IPS DF 6.9 (cell line): ENCODE measurements around the gene CFAP68.

Source experiments
- DNase-seq: peaks from one replicate; pipeline ENCODE4 v3.0.0-alpha.2; 2013; ENCODE audit warnings: low read depth, low spot score
- H3K27ac ChIP-seq: one replicate; pipeline ENCODE4 v1.5.1; 2013; ENCODE audit warnings: low read length, control low read depth
- H3K27me3 ChIP-seq: 2 replicates; pipeline ENCODE4 v1.6.1; 2013; ENCODE audit warnings: mild to moderate bottlenecking, low read length; ENCODE audit not compliant: control insufficient read depth, insufficient read depth
- H3K36me3 ChIP-seq: 2 replicates; pipeline ENCODE4 v1.6.1; 2013; ENCODE audit warnings: low read length; ENCODE audit not compliant: control insufficient read depth, insufficient read depth
- H3K4me1 ChIP-seq: 2 replicates; pipeline ENCODE4 v1.6.1; 2013; ENCODE audit warnings: low read length; ENCODE audit not compliant: control insufficient read depth, insufficient read depth
- H3K4me3 ChIP-seq: 2 replicates; pipeline ENCODE4 v1.5.1; 2013; ENCODE audit warnings: mild to moderate bottlenecking, low read length
- H3K9me3 ChIP-seq: 2 replicates; pipeline ENCODE4 v1.6.1; 2013; ENCODE audit warnings: low read length, inconsistent platforms; ENCODE audit not compliant: control insufficient read depth, insufficient read depth
- WGBS: extraction: QIAGEN DNeasy Blood & Tissue Kit; methylation state at CpG from one replicate; pipeline ENCODE4 v1.1.7; 2013; ENCODE audit warnings: mixed read lengths, missing lambda C conversion rate; ENCODE audit not compliant: insufficient read length, insufficient coverage; 5-methylcytosine and 5-hydroxymethylcytosine counted together

CFAP68 gene

DNA sequence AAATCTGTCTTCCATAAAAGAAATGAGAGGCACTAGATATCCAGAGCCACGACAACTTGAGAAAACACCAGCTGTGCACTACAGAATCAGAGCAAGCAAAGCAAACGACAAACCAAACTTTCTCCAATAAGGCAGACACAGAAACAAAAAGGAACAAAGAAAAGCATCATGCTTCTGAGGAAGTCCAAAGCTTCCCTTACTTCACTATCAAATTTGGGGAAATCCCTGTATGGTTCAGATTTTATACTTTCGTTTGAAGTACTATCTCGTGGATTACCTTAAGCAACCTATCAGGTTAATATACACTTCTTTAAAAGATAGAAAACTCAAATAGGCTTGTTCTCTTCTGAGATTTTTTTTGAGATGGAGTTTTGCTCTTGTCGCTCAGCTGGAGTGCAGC, 35.7 kb upstream of the CFAP68 start:
- Histone ChIP-seq H3K27me3 (no peaks in the 10 kb centered on the region), H3K36me3 (no peaks in the 10 kb centered on the region), H3K4me1 (no peaks in the 10 kb centered on the region; the same call in 1 of the 2 replicates), H3K4me3 (no peak overlapping the region), H3K9me3 (no peaks in the 10 kb centered on the region), H3K27ac (no peak overlapping the region)
- no CpG with 5 or more reads among the region's 5 CpGs for WGBS
- no peak for DNase-seq

DNA sequence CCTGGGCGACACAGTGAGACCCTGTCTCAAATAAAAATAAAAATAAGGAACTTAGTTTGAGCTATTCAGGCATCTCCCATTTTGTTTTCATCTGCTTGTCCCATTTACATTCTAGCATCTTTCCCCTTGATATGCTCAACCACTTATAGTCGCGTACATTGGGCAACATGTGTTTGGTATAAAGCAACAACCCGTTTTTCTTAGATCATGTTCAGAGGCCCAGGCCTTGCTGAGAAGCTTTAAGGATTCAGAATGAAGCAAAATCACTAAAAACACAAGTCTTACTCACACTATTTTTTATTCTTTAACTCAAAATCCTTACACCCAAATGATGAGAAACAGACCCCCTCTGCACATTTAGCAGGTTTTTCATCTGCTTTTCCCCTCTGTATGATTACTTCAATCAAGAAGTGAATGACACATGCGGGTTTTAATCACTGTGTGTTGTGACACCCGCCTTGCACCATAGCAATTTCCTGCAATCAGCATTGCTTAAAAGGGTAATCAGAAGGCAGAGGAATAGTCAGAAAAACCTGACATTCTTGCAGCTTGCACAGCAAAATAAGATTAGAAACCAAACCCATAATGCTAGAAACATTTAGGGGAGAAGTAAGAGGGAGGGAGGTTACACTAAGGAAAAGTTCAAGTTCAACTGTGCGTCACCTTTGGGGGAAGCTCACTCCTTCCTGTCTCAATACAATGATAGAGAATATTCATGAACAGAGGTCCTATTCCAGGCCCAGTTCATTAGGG, 33.9 kb upstream of the CFAP68 start:
- Histone ChIP-seq H3K9me3 (no peaks in the 10 kb centered on the region), H3K27ac (no peak overlapping the region), H3K36me3 (no peaks in the 10 kb centered on the region), H3K4me1 (no peaks in the 10 kb centered on the region; the same call in 1 of the 2 replicates), H3K4me3 (no peak overlapping the region), H3K27me3 (no peaks in the 10 kb centered on the region)
- WGBS: no CpG with 5 or more reads among the region's 7 CpGs
- no peak for DNase-seq

DNA sequence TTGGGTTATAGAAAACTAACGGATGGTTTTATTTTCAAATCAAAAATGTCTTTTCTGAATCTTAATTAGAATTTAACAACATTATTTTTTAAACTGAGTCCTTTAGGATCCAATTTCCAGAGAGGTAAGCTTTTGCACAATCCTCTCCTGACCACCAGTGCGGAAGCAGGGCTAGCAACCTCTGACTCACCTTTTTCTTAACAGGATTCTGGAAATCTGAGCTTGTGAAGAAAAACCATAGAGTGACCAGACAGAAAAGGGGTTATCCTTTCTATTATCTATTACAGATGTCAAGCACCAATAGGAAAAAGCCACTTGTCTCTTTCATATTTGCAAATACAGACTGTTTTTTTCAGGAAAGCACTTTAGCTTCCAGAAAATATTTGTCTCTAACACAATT, 33.3 kb upstream of the CFAP68 start:
- no peak overlapping the region for H3K27ac ChIP-seq
- no peak for DNase-seq
- no CpG with 5 or more reads among the region's 2 CpGs for whole genome bisulfite sequencing
- H3K4me1 ChIP-seq: no peaks in the 10 kb centered on the region; the same call in 1 of the 2 replicates
- no peaks in the 10 kb centered on the region for H3K9me3 ChIP-seq
- no peak overlapping the region for H3K4me3 ChIP-seq
- H3K36me3 ChIP-seq: no peaks in the 10 kb centered on the region
- no peaks in the 10 kb centered on the region for H3K27me3 ChIP-seq

DNA sequence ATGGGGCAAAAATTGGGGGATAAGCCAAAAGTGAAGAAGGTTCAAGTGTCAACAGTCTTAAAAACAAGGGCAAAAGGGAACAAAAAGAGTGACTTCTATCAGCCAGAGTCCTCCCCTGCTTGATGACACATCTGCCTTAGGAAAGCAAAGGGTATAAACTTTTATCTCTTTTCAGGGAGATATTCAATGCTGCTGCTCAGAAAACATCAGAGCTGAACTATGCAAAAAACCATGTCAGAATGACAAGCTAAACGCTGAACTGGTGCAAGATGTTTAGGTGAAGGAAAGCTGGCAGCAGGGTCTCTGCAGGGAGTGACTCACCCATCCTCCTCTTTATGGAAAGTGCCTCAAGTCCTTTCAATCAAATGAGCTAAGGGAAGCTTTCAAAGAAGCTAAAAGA, 32.7 kb upstream of the CFAP68 start:
- Histone ChIP-seq H3K36me3 (no peaks in the 10 kb centered on the region), H3K27ac (no peak overlapping the region), H3K9me3 (no peaks in the 10 kb centered on the region), H3K4me1 (no peaks in the 10 kb centered on the region), H3K27me3 (no peaks in the 10 kb centered on the region), H3K4me3 (no peak overlapping the region)
- no peak for DNase-seq
- WGBS: no CpG with 5 or more reads among the region's 1 CpG

DNA sequence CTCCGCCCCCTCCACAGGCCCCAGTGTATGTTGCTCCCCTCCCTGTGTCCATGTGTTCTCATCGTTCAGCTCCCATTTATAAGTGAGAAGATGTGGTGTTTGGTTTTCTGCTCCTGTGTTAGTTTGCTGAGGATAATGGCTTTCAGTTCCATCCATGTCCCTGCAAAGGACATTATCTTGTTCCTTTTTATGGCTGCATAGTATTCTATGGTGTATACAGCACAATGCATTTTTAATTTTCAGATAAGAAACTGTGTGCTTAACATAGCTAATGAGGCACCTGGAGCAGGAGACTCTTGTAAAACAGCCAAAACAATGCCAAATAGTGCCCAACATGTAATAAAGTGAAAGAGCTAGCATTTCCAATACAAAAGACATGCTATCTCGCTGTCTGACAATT, 29.7 kb upstream of the CFAP68 start:
- H3K4me1 ChIP-seq: no peaks in the 10 kb centered on the region
- no peak for DNase-seq

DNA sequence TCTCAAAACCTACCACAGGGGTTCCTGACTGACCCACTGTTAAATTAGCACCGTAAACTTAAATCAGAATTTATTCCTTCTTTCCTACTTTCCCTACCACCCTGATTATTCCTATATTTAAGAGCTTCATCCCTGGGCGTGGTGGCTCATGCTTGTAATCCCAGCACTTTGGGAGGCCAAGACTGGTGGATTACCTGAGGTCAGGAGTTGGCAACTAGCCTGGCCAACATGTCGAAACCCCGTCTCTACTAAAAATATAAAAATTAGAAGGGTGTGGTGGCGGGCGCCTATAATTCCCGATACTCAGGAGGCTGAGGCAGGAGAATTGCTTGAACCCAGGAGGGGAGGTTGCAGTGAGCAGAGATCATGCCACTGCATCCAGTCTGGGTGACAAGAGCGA, 28.3 kb upstream of the CFAP68 start:
- no peaks in the 10 kb centered on the region for H3K4me1 ChIP-seq

More for the DNA sequence above, 29.7 kb upstream of the CFAP68 start:
- no peaks in the 10 kb centered on the region for H3K36me3 ChIP-seq
- WGBS: no CpG with 5 or more reads among the region's 3 CpGs
- H3K4me3 ChIP-seq: no peak overlapping the region
- H3K27me3 ChIP-seq: no peaks in the 10 kb centered on the region
- no peak overlapping the region for H3K27ac ChIP-seq
- H3K9me3 ChIP-seq: no peaks in the 10 kb centered on the region

DNA sequence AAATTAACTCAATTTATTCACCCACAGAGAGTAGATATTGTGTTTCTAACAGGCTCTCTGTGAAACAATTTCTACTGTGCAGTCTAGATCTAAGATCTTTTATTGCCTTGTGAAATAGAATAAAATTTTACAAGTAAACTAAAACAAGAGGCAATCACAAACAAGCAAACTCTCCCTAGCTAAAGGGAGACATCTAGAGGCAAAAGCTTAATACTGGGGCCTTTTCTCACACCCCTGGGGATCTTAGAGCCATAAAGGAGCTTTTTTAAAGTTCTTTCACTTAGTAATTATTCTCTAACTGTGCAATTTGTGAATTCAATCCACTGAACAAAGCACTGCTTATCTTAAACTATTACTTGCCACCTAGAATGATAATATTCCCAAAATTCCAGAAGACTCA, 27.7 kb upstream of the CFAP68 start:
- H3K9me3 ChIP-seq: no peaks in the 10 kb centered on the region
- H3K4me1 ChIP-seq: no peaks in the 10 kb centered on the region
- no peak overlapping the region for H3K27ac ChIP-seq
- H3K36me3 ChIP-seq: no peaks in the 10 kb centered on the region
- H3K4me3 ChIP-seq: no peak overlapping the region
- no peak for DNase-seq
- H3K27me3 ChIP-seq: no peaks in the 10 kb centered on the region

More for the DNA sequence above, 28.3 kb upstream of the CFAP68 start:
- H3K4me3 ChIP-seq: no peak overlapping the region
- no CpG with 5 or more reads among the region's 8 CpGs for WGBS
- H3K9me3 ChIP-seq: no peaks in the 10 kb centered on the region
- DNase-seq: no peak
- H3K27ac ChIP-seq: no peak overlapping the region
- no peaks in the 10 kb centered on the region for H3K36me3 ChIP-seq
- H3K27me3 ChIP-seq: no peaks in the 10 kb centered on the region

DNA sequence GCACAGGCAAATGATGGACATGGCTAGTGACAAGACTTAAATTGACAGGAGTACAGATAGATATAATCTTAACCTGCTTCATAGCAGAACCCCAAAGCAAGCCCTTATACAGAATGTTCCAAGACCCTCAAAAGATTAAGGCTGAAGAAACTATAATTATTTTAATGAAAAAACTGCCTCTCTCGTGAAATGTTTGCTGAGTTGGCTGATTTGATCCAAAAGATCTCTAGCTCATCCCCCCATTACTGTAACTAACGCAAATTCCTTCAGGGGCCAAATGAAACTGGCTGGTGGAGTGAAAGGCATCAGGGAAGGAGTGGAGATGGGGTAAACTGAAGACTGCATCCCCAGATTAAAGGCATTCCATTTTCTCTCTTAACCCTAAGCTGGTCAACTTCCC, 27.2 kb upstream of the CFAP68 start:
- no peaks in the 10 kb centered on the region for H3K36me3 ChIP-seq
- H3K27ac ChIP-seq: no peak overlapping the region
- H3K27me3 ChIP-seq: no peaks in the 10 kb centered on the region
- WGBS: no CpG with 5 or more reads among the region's 2 CpGs
- no peaks in the 10 kb centered on the region for H3K9me3 ChIP-seq
- H3K4me3 ChIP-seq: no peak overlapping the region
- H3K4me1 ChIP-seq: no peaks in the 10 kb centered on the region
- no peak for DNase-seq

DNA sequence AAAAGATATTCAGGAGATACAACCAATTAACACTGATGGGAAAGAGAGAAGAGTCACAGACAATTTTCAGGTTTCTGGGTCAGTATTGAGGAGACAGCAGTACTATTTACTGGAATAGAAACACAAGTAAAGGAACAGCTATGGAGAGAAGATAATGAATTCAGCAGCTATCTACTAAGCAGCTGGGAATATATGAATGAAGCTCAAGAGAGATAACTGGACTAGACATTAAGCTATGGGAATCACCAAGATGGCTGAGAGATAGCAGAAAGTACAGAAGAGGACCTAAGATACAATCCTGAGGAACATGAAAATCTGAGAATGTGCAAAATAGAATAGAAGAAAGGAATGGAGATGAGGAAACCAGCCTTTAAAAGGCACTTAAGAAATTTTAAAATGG, 23.8 kb upstream of the CFAP68 start:
- no peak for DNase-seq
- Histone ChIP-seq H3K27ac (no peak overlapping the region), H3K27me3 (no peaks in the 10 kb centered on the region), H3K4me1 (no peaks in the 10 kb centered on the region), H3K36me3 (no peaks in the 10 kb centered on the region), H3K4me3 (no peak overlapping the region), H3K9me3 (no peaks in the 10 kb centered on the region)

DNA sequence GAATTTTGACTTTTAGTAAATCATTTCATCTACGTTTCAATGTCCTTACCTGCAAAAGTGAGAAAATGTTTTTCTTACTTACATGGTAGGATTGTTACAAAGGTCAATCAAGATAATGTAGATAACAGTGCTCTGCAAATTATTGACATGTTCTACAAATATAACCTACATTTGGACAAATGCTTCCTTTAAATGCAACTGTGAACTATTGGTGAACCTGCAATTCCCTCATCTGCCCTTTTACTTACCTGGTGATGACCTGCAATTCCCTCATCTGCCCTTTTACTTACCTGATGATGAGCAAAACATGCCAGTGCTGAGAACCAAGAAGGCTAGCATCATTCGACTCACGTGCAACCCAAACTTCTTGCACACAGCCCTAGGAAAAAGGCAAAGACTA, 19.1 kb upstream of the CFAP68 start:
- no peaks in the 10 kb centered on the region for H3K4me1 ChIP-seq
- no CpG with 5 or more reads among the region's 3 CpGs for WGBS
- no peak overlapping the region for H3K27ac ChIP-seq
- no peak overlapping the region for H3K4me3 ChIP-seq
- H3K36me3 ChIP-seq: no peaks in the 10 kb centered on the region
- DNase-seq: no peak
- H3K9me3 ChIP-seq: no peaks in the 10 kb centered on the region
- no peaks in the 10 kb centered on the region for H3K27me3 ChIP-seq

DNA sequence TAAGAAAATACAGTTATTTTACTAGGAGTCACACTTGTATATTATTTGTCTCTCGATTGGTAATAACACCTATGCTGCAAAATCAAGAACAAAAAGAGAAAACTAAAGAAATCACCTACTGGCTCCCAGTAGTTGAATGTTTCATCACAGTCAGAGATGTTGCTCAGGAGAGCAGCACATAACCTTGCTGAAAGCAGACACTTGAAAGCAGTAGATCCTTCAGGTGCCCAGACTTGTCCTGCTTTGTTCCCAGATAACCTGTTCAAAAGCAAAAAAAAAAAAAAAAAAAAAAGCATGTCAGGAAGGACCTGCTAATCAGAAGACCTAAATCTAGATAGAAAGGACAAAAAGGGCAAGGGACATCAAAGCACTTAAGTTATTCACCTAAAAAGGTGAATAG, 9.2 kb upstream of the CFAP68 start:
- DNase-seq: no peak
- Histone ChIP-seq H3K4me1 (no peaks in the 10 kb centered on the region), H3K36me3 (no peaks in the 10 kb centered on the region), H3K27ac (no peak overlapping the region), H3K9me3 (no peaks in the 10 kb centered on the region), H3K27me3 (no peaks in the 10 kb centered on the region), H3K4me3 (no peak overlapping the region)
- WGBS: no CpG with 5 or more reads among the region's 1 CpG
